Mucosa of rectum (tissue), 2 donors: ENCODE results near the gene GMPR.

Experiments used
- H3K27ac ChIP-seq, 2 donors: one replicate each; pipeline ENCODE4 v1.7.0; 2013; ENCODE audit warnings: inconsistent platforms in 2 of 2, low read depth in 2 of 2, low read length in 2 of 2
- H3K27me3 ChIP-seq, 2 donors: one replicate each; pipeline ENCODE4 v1.7.0; 2013; ENCODE audit warnings: low read length in 2 of 2; ENCODE audit not compliant: control insufficient read depth in 2 of 2, insufficient read depth in 2 of 2
- H3K36me3 ChIP-seq, 2 donors: one replicate each; pipeline ENCODE4 v1.7.0; 2013; ENCODE audit warnings: low read length in 2 of 2; ENCODE audit not compliant: control insufficient read depth in 2 of 2, insufficient read depth in 2 of 2
- H3K4me1 ChIP-seq, 2 donors: one replicate each; pipeline ENCODE4 v1.7.0; 2013; ENCODE audit warnings: low read length in 2 of 2, mild to moderate bottlenecking in 1 of 2; ENCODE audit not compliant: control insufficient read depth in 2 of 2, insufficient read depth in 2 of 2
- H3K4me3 ChIP-seq, 2 donors: one replicate each; pipeline ENCODE4 v1.7.0; 2013; ENCODE audit warnings: low read length in 2 of 2
- H3K9ac ChIP-seq, 2 donors: one replicate each; pipeline ENCODE4 v1.7.0; 2013; ENCODE audit warnings: low read length in 2 of 2, low read depth in 1 of 2, mild to moderate bottlenecking in 1 of 2
- H3K9me3 ChIP-seq, 2 donors: one replicate each; pipeline ENCODE4 v1.7.0; 2013; ENCODE audit warnings: low read length in 2 of 2; ENCODE audit not compliant: control insufficient read depth in 2 of 2
- donor health status: healthy.
- donor health status: Normal muscosa, but diverticular disease.

The GMPR gene

GRCh38 chr6:16284472-16284871 lies 46.1 kb downstream of the GMPR start:
- H3K27me3 ChIP-seq, result no peaks in the 10 kb centered on the region
- H3K9ac ChIP-seq, result no peak overlapping the region
- H3K27ac ChIP-seq, result no peak overlapping the region

DNA sequence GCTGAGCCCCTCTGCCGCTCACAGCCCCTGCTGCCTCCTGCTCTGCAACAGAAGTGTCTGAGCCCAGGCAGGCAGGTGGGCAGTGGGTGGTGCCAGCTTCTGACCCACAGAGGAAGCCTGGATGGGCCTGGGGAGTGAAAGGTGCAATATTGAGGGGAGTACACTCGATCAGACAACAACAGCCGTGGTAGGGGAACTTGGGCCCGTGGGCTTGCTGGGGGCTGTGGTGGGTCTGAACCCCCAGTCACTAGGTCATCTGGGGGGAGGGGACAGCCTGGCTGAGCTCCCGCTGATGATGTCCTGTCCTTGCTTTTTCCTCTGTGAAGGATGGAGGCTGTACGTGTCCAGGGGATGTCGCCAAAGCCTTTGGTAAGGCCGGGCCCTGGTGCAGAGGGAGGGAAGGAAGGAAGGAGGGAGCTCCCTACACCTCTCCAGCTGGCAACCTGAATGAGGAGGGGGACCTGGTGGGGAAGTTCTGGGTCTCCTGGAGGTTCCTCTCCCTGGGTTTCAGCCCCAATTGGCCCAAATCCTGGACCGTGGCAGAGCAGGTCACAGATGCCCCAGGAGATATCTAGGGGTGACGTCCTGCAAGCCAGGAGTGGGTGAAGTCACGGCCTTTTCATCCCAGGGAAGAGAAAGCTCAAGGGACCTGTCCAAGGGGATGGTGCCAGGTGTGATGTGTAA lies 47.2 kb downstream of the GMPR start:
- Histone ChIP-seq H3K36me3 (no peaks in the 10 kb centered on the region), H3K9me3 (no peaks in the 10 kb centered on the region), H3K9ac (no peak overlapping the region), H3K27ac (no peak overlapping the region), H3K27me3 (no peaks in the 10 kb centered on the region), H3K4me3 (no peak overlapping the region), H3K4me1 (no peaks in the 10 kb centered on the region)

More at GRCh38 chr6:16284472-16284871, 46.1 kb downstream of the GMPR start:
- H3K36me3 ChIP-seq, result no peaks in the 10 kb centered on the region
- no peaks in the 10 kb centered on the region for H3K4me1 ChIP-seq
- no peak overlapping the region for H3K4me3 ChIP-seq
- H3K9me3 ChIP-seq, result no peaks in the 10 kb centered on the region

- Histone ChIP-seq H3K36me3 (no peaks in the 10 kb centered on the region), H3K4me1 (no peaks in the 10 kb centered on the region), H3K27ac (no peak overlapping the region), H3K27me3 (no peaks in the 10 kb centered on the region), H3K9me3 (no peaks in the 10 kb centered on the region), H3K9ac (no peak overlapping the region), H3K4me3 (no peak overlapping the region)
Observed at GRCh38 chr6:16286151-16286522, 47.8 kb downstream of the GMPR start.

GRCh38 chr6:16288163-16288562 lies 49.8 kb downstream of the GMPR start:
- Histone ChIP-seq H3K27me3 (no peaks in the 10 kb centered on the region), H3K4me3 (no peak overlapping the region), H3K9ac (no peak overlapping the region), H3K27ac (no peak overlapping the region), H3K36me3 (no peaks in the 10 kb centered on the region), H3K4me1 (no peaks in the 10 kb centered on the region), H3K9me3 (no peaks in the 10 kb centered on the region)

GRCh38 chr6:16291739-16292138 lies 53.4 kb downstream of the GMPR start:
- Histone ChIP-seq H3K4me1 (no peaks in the 10 kb centered on the region), H3K9me3 (no peaks in the 10 kb centered on the region), H3K4me3 (no peak overlapping the region), H3K36me3 (no peaks in the 10 kb centered on the region), H3K27me3 (no peaks in the 10 kb centered on the region), H3K27ac (no peak overlapping the region), H3K9ac (no peak overlapping the region)

GRCh38 chr6:16292432-16292831 lies 54.0 kb downstream of the GMPR start:
- H3K36me3 ChIP-seq, result no peaks in the 10 kb centered on the region
- no peaks in the 10 kb centered on the region for H3K27me3 ChIP-seq
- H3K4me1 ChIP-seq, result no peaks in the 10 kb centered on the region
- no peak overlapping the region for H3K4me3 ChIP-seq
- H3K27ac ChIP-seq, result no peak overlapping the region
- no peaks in the 10 kb centered on the region for H3K9me3 ChIP-seq
- no peak overlapping the region for H3K9ac ChIP-seq

DNA sequence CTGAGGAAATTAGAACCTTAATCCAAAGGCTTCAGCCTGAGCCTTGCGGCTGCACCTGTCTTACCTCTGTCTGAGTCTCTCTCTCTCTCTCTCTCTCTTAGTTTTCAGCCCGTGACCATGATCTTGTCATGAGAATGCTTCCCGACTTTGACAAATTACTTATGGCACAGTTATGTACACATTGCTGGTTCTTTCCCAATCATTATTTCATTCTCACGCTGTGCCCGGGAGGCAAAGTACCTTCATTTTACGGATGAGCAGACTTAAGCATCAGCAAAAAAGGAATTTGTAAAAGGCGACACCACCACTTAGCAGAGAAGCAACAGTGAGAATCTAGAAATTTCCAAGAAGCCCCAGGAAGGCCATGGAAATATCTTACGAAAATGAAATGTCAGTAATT lies 54.6 kb downstream of the GMPR start:
- Histone ChIP-seq H3K36me3 (no peaks in the 10 kb centered on the region), H3K9me3 (no peaks in the 10 kb centered on the region), H3K4me1 (no peaks in the 10 kb centered on the region), H3K27ac (no peak overlapping the region), H3K4me3 (no peak overlapping the region), H3K27me3 (no peaks in the 10 kb centered on the region), H3K9ac (no peak overlapping the region)

DNA sequence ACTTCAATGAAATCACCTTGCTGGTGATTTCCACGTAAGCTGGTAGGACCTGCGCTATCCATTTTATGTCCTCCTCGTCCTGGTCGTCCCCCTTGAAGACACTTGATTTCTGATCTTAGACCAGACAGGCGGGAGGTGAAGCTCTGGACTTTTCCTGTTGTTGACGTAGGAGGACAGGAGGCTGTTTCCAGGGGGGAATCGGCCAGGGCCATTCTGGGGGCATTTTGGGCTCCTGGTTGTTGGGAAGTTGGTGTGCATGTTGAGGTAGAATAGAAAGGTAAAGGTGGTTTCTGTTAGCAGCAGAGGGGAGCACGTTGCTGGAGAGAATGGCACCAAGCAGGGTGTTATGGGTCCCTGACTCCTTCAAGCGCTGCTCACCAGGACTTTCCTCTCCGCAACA lies 56.0 kb downstream of the GMPR start:
- no peaks in the 10 kb centered on the region for H3K36me3 ChIP-seq
- H3K4me3 ChIP-seq, result no peak overlapping the region
- no peaks in the 10 kb centered on the region for H3K9me3 ChIP-seq
- no peaks in the 10 kb centered on the region for H3K27me3 ChIP-seq
- no peaks in the 10 kb centered on the region for H3K4me1 ChIP-seq
- no peak overlapping the region for H3K27ac ChIP-seq
- no peak overlapping the region for H3K9ac ChIP-seq

DNA sequence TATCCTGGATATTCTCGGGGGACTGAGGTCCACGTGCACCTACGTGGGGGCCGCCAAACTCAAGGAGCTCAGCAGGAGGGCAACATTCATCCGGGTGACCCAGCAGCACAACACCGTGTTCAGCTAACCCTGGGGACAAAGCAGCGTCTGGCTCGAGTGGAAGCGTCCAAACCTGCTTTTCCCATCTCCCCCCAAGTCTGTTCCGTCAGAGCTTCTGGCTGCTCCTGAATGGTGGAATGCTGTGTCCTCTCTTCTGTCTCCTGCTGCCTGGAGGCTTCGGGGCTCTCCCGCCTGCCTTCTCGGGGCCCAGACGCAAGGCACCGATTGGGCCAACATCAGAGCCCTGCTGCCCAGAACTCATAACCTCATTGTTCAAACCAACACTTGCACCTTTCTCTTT lies 56.7 kb downstream of the GMPR start:
- H3K4me3 ChIP-seq, result no peak overlapping the region
- no peak overlapping the region for H3K27ac ChIP-seq
- no peaks in the 10 kb centered on the region for H3K4me1 ChIP-seq
- H3K9me3 ChIP-seq, result no peaks in the 10 kb centered on the region
- H3K27me3 ChIP-seq, result no peaks in the 10 kb centered on the region
- H3K36me3 ChIP-seq, result no peaks in the 10 kb centered on the region
- no peak overlapping the region for H3K9ac ChIP-seq

GRCh38 chr6:16295471-16295870 lies 57.1 kb downstream of the GMPR start:
- Histone ChIP-seq H3K27me3 (no peaks in the 10 kb centered on the region), H3K9me3 (no peaks in the 10 kb centered on the region), H3K4me1 (no peaks in the 10 kb centered on the region), H3K36me3 (no peaks in the 10 kb centered on the region), H3K9ac (no peak overlapping the region), H3K4me3 (no peak overlapping the region), H3K27ac (no peak overlapping the region)
